Calu3 (cell line): Measurements from ENCODE around the gene ZNF335. TPM values are rescaled to one million over a fixed set of nuclear protein-coding genes. Genes with fewer than 3 reads are reported as not detected.

Experiments
- BruUV-seq: library from RNA; stranded (reverse); fragments of 400-500 nt; replicated peaks from 2 replicates; lab custom pipeline; 2021; lab: Mats Ljungman, UMichigan
- CTCF ChIA-PET: fragments of 300-600 bp; sonication (Branson Sonifier 250); formaldehyde crosslinking; loops from one replicate; lab custom pipeline; 2022; ENCODE audit warnings: antibody characterized with exemption; lab: Charles Lee
- DNase-seq: peaks from one replicate; pipeline ENCODE4 v3.0.0; 2022
- H3K27ac Mint-ChIP-seq: one replicate; pipeline ENCODE4 v1.8.0; 2022; ENCODE audit warnings: mixed read lengths; ENCODE audit not compliant: unreplicated experiment
- H3K27me3 Mint-ChIP-seq: one replicate; pipeline ENCODE4 v1.8.0; 2022; ENCODE audit warnings: mixed read lengths; ENCODE audit not compliant: unreplicated experiment
- H3K36me3 Mint-ChIP-seq: one replicate; pipeline ENCODE4 v1.8.0; 2022; ENCODE audit warnings: mild to moderate bottlenecking, moderate library complexity, mixed read lengths; ENCODE audit not compliant: insufficient read depth, unreplicated experiment
- H3K4me1 Mint-ChIP-seq: one replicate; pipeline ENCODE4 v1.8.0; 2022; ENCODE audit warnings: mild to moderate bottlenecking, low read depth, mixed read lengths; ENCODE audit not compliant: unreplicated experiment
- H3K4me3 Mint-ChIP-seq: one replicate; pipeline ENCODE4 v1.8.0; 2022; ENCODE audit warnings: mild to moderate bottlenecking, low read depth, moderate library complexity, mixed read lengths; ENCODE audit not compliant: unreplicated experiment
- H3K9me3 Mint-ChIP-seq: one replicate; pipeline ENCODE4 v1.8.0; 2022; ENCODE audit warnings: low read depth, mixed read lengths; ENCODE audit not compliant: unreplicated experiment
- CTCF ChIP-seq: fragments of 200-600 bp; IDR thresholded peaks from one replicate; pipeline ENCODE4 v1.8.0; 2022; ENCODE audit warnings: antibody characterized with exemption; ENCODE audit not compliant: unreplicated experiment
- intact Hi-C: fragments of 100-400 bp; cut with micrococcal nuclease; formaldehyde crosslinking; loops from one replicate; pipeline ENCODE4 v1.10.0; 2022; ENCODE audit not compliant: unreplicated experiment
- total RNA-seq: library from RNA; stranded (reverse); gene quantifications from 2 replicates; pipeline ENCODE4 v1.2.3, GENCODE V29; 2022

ZNF335 gene
- total RNA-seq, 1 experiment from 2014 or later: 31.9 TPM

GRCh38 chr20:45910670-45911485, 61.1 kb downstream of the ZNF335 start:
- peaks cover 39% of the 10 kb centered on the region for H3K27me3 Mint-ChIP-seq
- H3K9me3 Mint-ChIP-seq: no peaks in the 10 kb centered on the region
- H3K27ac Mint-ChIP-seq: peak overlapping the region; percentile 40
- peak; percentile 88 for DNase-seq
- TF ChIP-seq CTCF: no peak
- H3K4me3 Mint-ChIP-seq: peak overlapping the region; percentile 62
- peaks cover 14% of the 10 kb centered on the region for H3K36me3 Mint-ChIP-seq
- no TSS peak for BruUV-seq
- CTCF ChIA-PET: interaction anchor here (0.5 to 1.6 kb wide), 5 partner anchors 22 to 831 kb away, joined by 3 to 4 read pairs (median 3); partner anchors contain the start of gene PCIF1
- peaks cover 12% of the 10 kb centered on the region for H3K4me1 Mint-ChIP-seq
- intact Hi-C loops: no loop called here

- Mint-ChIP-seq H3K27me3 (peaks cover 35% of the 10 kb centered on the region), H3K4me3 (no peak overlapping the region), H3K4me1 (peaks cover 18% of the 10 kb centered on the region), H3K27ac (peak overlapping the region; percentile 40), H3K9me3 (no peaks in the 10 kb centered on the region), H3K36me3 (peaks cover 14% of the 10 kb centered on the region)
- TF ChIP-seq CTCF: no peak
- BruUV-seq: no TSS peak
- intact Hi-C loops: no loop called here
- CTCF ChIA-PET: interaction anchor here (0.5 to 1.6 kb wide), 4 partner anchors 21 to 830 kb away, joined by 3 to 4 read pairs (median 4); partner anchors contain the start of gene PCIF1
- no peak for DNase-seq
These were observed 62.0 kb downstream of the ZNF335 start for GRCh38 chr20:45909817-45910669.

- Mint-ChIP-seq H3K27ac (no peak overlapping the region), H3K4me3 (no peak overlapping the region), H3K36me3 (peaks cover 14% of the 10 kb centered on the region), H3K4me1 (peaks cover 18% of the 10 kb centered on the region), H3K9me3 (no peaks in the 10 kb centered on the region), H3K27me3 (peaks cover 32% of the 10 kb centered on the region)
- intact Hi-C loops: no loop called here
- CTCF ChIA-PET: interaction anchor here (0.6 to 1.6 kb wide), 2 partner anchors 16 to 24 kb away, joined by 3 to 4 read pairs; no protein-coding TSS in a partner anchor
- BruUV-seq: no TSS peak
- TF ChIP-seq CTCF: no peak
- DNase-seq: no peak
These were observed 62.6 kb downstream of the ZNF335 start for GRCh38 chr20:45909336-45909808.

- peaks cover 18% of the 10 kb centered on the region for H3K4me1 Mint-ChIP-seq
- H3K4me3 Mint-ChIP-seq: no peak overlapping the region
- no TSS peak for BruUV-seq
- peaks cover 14% of the 10 kb centered on the region for H3K36me3 Mint-ChIP-seq
- no peak for DNase-seq
- intact Hi-C loops: no loop called here
- H3K27me3 Mint-ChIP-seq: peaks cover 32% of the 10 kb centered on the region
- H3K9me3 Mint-ChIP-seq: no peaks in the 10 kb centered on the region
- no peak for TF ChIP-seq CTCF
- CTCF ChIA-PET: no interaction called here
- no peak overlapping the region for H3K27ac Mint-ChIP-seq
These were observed 63.9 kb downstream of the ZNF335 start for GRCh38 chr20:45908084-45908483.
